GM10248 (cell line): ENCODE measurements around the gene PRPF31.

Experiments
- CTCF ChIA-PET: fragments of 300-600 bp; sonication (Branson Sonifier 250); formaldehyde crosslinking; extraction: SDS; loops from one replicate; lab custom pipeline; 2021; ENCODE audit warnings: antibody characterized with exemption; lab: Yijun Ruan, JAX
- POLR2A ChIA-PET: fragments of 350-650 bp; sonication (Branson Sonifier 250); formaldehyde crosslinking; extraction: SDS; loops from one replicate; lab custom pipeline; 2020; ENCODE audit warnings: antibody characterized with exemption; lab: Yijun Ruan, JAX
- DNase-seq: peaks from one replicate; pipeline ENCODE4 v3.0.0; 2012; ENCODE audit errors: extremely low spot score
- TF ChIP-seq, protein P1 (sequence below): IDR thresholded peaks from 2 replicates; pipeline ENCODE4 v1.5.1; 2012; ENCODE audit warnings: mild to moderate bottlenecking, low read depth; ENCODE audit errors: extremely low read depth, missing control alignments, control extremely low read depth

Gene PRPF31

DNA sequence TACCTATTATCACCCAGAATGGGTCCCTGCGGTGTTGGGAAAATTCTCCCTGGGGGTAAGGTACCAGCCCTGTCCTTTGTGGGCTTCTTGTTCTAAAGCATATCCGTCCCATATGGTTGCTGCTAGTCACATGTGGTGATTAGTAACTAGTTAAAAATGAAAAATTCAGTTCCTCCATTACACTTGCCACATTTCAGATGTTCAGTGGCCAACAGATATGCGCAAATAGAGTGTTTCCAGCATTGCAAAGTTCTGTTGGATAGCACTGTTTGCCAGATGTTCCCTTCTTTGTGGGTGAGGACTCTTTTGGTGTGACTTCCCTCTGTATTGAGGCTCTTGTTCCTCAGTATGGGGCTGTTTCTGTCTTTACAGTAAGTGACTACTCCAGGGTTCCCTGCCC, 25.8 kb downstream of the PRPF31 start:
- ChIA-PET POLR2A (no interaction called here), CTCF (no interaction called here)
- DNase-seq, result no peak
- TF ChIP-seq, protein P1, sequence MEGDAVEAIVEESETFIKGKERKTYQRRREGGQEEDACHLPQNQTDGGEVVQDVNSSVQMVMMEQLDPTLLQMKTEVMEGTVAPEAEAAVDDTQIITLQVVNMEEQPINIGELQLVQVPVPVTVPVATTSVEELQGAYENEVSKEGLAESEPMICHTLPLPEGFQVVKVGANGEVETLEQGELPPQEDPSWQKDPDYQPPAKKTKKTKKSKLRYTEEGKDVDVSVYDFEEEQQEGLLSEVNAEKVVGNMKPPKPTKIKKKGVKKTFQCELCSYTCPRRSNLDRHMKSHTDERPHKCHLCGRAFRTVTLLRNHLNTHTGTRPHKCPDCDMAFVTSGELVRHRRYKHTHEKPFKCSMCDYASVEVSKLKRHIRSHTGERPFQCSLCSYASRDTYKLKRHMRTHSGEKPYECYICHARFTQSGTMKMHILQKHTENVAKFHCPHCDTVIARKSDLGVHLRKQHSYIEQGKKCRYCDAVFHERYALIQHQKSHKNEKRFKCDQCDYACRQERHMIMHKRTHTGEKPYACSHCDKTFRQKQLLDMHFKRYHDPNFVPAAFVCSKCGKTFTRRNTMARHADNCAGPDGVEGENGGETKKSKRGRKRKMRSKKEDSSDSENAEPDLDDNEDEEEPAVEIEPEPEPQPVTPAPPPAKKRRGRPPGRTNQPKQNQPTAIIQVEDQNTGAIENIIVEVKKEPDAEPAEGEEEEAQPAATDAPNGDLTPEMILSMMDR, result no peak

DNA sequence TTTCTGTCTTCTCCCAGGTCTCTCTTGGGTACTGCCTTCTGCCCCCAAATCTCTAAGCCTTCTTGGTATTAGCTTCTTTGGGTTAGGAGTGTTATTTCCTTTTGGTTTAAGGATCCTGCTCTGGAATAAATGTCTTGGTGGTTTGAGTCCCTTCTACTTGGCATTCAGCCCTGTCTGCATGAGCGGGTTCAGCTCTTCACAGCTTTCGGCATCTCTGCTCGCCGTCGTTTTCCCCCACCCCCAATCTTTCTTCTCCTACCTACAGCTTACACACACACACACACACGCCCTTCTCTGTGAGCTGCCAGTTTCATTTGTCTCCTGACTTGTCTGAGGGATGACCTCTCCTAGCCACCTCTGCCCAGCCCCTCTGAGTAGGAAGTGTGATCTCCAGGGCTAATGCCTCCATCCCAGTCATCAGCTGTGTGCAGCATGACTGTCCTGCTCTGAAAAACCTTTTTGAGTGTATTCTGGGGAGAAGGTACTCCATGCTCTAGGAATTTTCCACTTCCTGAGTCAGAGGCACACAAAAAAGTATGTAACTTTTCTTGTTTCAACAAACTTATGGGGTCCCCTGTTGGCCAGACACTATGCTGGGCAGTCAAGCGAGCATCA, 26.7 kb downstream of the PRPF31 start:
- no peak for DNase-seq
- TF ChIP-seq, protein P1, result no peak
- POLR2A ChIA-PET, result no interaction called here
- CTCF ChIA-PET, result no interaction called here

DNA sequence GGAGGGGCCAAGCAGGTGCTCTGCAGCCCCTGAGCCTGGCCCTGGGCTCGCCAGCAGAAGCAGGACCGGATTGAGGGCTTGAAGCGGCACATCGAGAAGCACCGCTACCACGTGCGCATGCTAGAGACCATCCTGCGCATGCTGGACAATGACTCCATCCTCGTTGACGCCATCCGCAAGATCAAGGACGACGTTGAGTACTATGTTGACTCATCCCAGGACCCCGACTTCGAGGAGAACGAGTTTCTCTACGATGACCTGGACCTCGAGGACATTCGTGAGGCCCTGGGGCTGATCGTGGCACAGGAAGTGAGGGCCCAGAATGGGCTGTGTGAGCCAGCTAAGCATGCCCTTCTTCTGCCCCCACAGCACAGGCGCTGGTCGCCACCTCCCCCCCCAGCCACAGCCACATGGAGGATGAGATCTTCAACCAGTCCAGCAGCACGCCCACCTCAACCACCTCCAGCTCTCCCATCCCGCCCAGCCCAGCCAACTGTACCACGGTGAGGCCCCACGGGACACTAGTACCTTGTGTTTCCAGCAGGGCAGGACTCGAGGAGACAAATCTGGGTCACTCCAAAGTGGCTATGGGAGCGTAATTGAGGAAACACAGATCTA, 30.1 kb downstream of the PRPF31 start:
- DNase-seq, result no peak
- ChIA-PET CTCF (no interaction called here), POLR2A (no interaction called here)
- TF ChIP-seq, protein P1, result no peak

DNA sequence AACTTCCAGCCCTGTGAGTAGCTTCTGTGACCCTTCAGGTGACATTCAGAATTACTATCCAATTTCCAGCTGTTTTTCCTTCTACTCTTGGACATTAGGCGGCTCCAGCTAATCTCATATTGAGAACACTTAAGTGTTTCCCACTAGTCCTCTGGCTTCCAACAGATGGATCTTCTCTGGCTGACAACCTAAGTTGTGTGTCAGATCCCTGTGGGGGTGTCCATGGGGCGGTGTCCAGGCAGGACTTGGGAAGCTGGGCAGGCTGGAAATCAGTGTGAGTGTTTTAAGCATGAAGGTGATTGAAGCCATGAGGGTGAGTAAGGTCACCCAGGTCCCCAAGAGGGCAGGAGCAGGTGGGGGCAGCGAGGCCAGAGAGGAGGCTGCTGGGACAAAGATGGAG, 32.1 kb downstream of the PRPF31 start:
- no peak for DNase-seq
- CTCF ChIA-PET, result no interaction called here
- POLR2A ChIA-PET, result interaction anchor here (1.3 kb wide), 1 partner anchor 11 kb away, joined by 5 read pairs; no protein-coding TSS in a partner anchor
- TF ChIP-seq, protein P1, result no peak

DNA sequence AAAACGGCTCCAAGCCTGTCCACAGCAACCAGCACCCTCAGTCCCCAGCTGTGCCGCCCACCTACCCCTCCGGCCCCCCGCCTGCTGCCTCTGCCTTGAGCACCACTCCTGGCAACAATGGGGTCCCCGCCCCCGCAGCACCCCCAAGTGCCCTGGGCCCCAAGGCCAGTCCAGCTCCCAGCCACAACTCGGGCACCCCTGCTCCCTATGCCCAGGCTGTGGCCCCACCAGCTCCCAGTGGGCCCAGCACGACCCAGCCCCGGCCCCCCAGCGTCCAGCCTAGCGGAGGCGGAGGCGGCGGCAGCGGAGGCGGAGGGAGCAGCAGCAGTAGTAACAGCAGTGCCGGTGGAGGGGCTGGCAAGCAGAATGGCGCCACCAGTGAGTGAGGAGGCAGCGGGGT, 32.6 kb downstream of the PRPF31 start:
- POLR2A ChIA-PET, result interaction anchor here (1.3 kb wide), 1 partner anchor 11 kb away, joined by 5 read pairs; no protein-coding TSS in a partner anchor
- no peak for DNase-seq
- CTCF ChIA-PET, result no interaction called here
- TF ChIP-seq, protein P1, result no peak

DNA sequence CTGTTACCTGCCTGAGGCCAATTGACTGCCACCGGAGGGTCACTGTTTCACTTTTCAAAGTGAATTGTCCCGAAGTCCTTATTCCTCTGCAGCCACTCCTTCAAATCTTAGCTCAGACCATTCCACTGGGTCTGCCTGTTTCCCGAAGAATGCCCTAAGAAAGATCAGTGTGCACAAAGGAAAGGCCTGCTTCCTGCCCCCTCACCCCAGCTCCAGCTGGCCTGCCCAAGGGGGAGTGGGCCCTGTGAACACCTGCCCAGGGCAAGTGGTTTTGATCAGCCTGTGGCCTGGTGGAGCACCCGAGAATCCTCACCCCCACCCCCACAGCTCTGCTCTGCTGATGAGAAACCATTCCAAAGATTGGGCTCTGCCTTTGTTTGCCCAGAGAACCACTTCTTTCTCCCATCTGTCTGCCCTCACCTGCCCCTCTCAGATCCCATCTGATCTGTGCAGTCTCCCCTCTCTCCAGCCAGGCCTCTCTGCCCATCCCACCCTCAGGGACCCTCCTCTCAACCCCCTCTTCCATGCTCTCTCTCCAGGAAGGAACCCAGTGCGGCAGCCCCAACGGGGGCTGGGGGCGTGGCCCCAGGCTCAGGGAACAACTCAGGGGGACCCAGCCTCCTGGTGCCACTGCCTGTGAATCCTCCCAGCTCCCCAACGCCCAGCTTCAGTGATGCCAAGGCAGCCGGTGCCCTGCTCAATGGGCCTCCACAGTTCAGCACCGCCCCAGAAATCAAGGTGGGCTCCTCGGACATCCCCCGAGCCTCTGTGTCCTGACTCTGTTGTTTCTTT, 33.7 kb downstream of the PRPF31 start:
- TF ChIP-seq, protein P1, result no peak
- POLR2A ChIA-PET, result interaction anchor here (0.6 to 1.3 kb wide), 2 partner anchors 9 to 12 kb away, joined by 5 to 6 read pairs; no protein-coding TSS in a partner anchor
- DNase-seq, result no peak
- CTCF ChIA-PET, result interaction anchor here (1.3 to 3.0 kb wide), 2 partner anchors 12 to 19 kb away, joined by 3 to 9 read pairs; no protein-coding TSS in a partner anchor
